CD4-positive, CD25-positive, alpha-beta regulatory T cell (primary cell): ENCODE data around the gene CAMTA1. TPM values are rescaled to one million over a fixed set of nuclear protein-coding genes. Genes with fewer than 3 reads are reported as not detected.
A peak's percentile ranks its signal among the peaks of the same experiment; 100 is the strongest.

ENCODE experiments used
- ATAC-seq, 2 donors: fragments of 150-1000 bp; cut with Tn5 transposase; one replicate each; pipeline ENCODE4 v1.10.0; 2021; ENCODE audit warnings: low read depth in 2 of 2, moderate number of reproducible peaks in 2 of 2, moderate library complexity in 1 of 2
- DNase-seq, 3 donors: peaks; one replicate each; pipeline versions ENCODE4 v3.0.0 to v3.0.0-alpha.2; 2012 to 2022; ENCODE audit warnings: mixed read lengths in 1 of 3
- H3K27ac ChIP-seq: one replicate; pipeline ENCODE4 v1.7.0; 2013; ENCODE audit warnings: mild to moderate bottlenecking, low read length; ENCODE audit not compliant: insufficient read depth, poor library complexity, severe bottlenecking
- H3K27me3 ChIP-seq: one replicate; pipeline ENCODE4 v1.7.0; 2013; ENCODE audit warnings: low read length; ENCODE audit not compliant: control insufficient read depth, insufficient read depth
- H3K36me3 ChIP-seq: one replicate; pipeline ENCODE4 v1.7.0; 2013; ENCODE audit warnings: mild to moderate bottlenecking, low read length, moderate library complexity; ENCODE audit not compliant: control insufficient read depth, insufficient read depth
- H3K4me1 ChIP-seq: 2 replicates; pipeline ENCODE4 v1.7.0; 2013; ENCODE audit warnings: mild to moderate bottlenecking, low read length; ENCODE audit not compliant: insufficient read depth, control insufficient read depth, poor library complexity, severe bottlenecking
- H3K4me3 ChIP-seq: one replicate; pipeline ENCODE4 v1.7.0; 2013; ENCODE audit warnings: low read depth, mild to moderate bottlenecking, low read length, moderate library complexity
- H3K9me3 ChIP-seq, 2 experiments: 1 replicate in 1 of 2; 2 replicates in 1 of 2; pipeline ENCODE4 v1.7.0; 2013; ENCODE audit warnings: low read length in 2 of 2, mild to moderate bottlenecking in 1 of 2, moderate library complexity in 1 of 2; ENCODE audit not compliant: control insufficient read depth in 2 of 2
- H3K27ac Mint-ChIP-seq, 3 donors: one replicate each; pipeline ENCODE4 v1.8.0; 2020 to 2022; ENCODE audit warnings: mild to moderate bottlenecking in 3 of 3, mixed read lengths in 3 of 3, moderate library complexity in 2 of 3
- H3K27me3 Mint-ChIP-seq: one replicate; pipeline ENCODE4 v1.8.0; 2022; ENCODE audit warnings: mild to moderate bottlenecking, mixed read lengths
- H3K36me3 Mint-ChIP-seq: one replicate; pipeline ENCODE4 v1.8.0; 2020; ENCODE audit warnings: mixed read lengths
- H3K4me1 Mint-ChIP-seq, 4 donors: one replicate each; pipeline ENCODE4 v1.8.0; 2020 to 2022; ENCODE audit warnings: mixed read lengths in 4 of 4, mild to moderate bottlenecking in 1 of 4
- H3K4me3 Mint-ChIP-seq, 4 donors: one replicate each; pipeline ENCODE4 v1.8.0; 2020 to 2022; ENCODE audit warnings: mild to moderate bottlenecking in 4 of 4, mixed read lengths in 4 of 4, moderate library complexity in 3 of 4
- H3K9me3 Mint-ChIP-seq, 7 donors: one replicate each; pipeline ENCODE4 v1.8.0; 2020 to 2022; ENCODE audit warnings: mixed read lengths in 7 of 7, mild to moderate bottlenecking in 3 of 7, moderate library complexity in 2 of 7
- polyA plus RNA-seq, 4 donors: library from polyadenylated mRNA; unstranded; fragments of 300-500 nt; fragmentation: Illumina TruSeq; gene quantifications; one replicate each; pipeline ENCODE4 v1.2.3, GENCODE V29; 2021
- total RNA-seq: library from RNA; stranded (reverse); gene quantifications from one replicate; pipeline ENCODE4 v1.2.3, GENCODE V29; 2022

CAMTA1 gene
- total and polyA plus RNA-seq, 5 donors from 2014 or later: 48.8 to 112 (median 80.0) TPM

- DNase-seq (no peak), ATAC-seq (no peak)
- H3K9me3 Mint-ChIP-seq: peaks cover 0 to 2% (median 0%) of the 10 kb centered on the region in 7 donors
- no peaks in the 10 kb centered on the region for H3K36me3 Mint-ChIP-seq
- H3K27me3 Mint-ChIP-seq: no peaks in the 10 kb centered on the region
- Histone ChIP-seq H3K36me3 (no peaks in the 10 kb centered on the region), H3K9me3 (no peaks in the 10 kb centered on the region), H3K27ac (no peak overlapping the region), H3K4me3 (no peak overlapping the region), H3K27me3 (no peaks in the 10 kb centered on the region), H3K4me1 (no peaks in the 10 kb centered on the region)
- no peak overlapping the region for H3K27ac Mint-ChIP-seq
- no peak overlapping the region for H3K4me3 Mint-ChIP-seq
- no peaks in the 10 kb centered on the region for H3K4me1 Mint-ChIP-seq
Observed at GRCh38 chr1:7449750-7450149, 664.5 kb downstream of the CAMTA1 start.

DNA sequence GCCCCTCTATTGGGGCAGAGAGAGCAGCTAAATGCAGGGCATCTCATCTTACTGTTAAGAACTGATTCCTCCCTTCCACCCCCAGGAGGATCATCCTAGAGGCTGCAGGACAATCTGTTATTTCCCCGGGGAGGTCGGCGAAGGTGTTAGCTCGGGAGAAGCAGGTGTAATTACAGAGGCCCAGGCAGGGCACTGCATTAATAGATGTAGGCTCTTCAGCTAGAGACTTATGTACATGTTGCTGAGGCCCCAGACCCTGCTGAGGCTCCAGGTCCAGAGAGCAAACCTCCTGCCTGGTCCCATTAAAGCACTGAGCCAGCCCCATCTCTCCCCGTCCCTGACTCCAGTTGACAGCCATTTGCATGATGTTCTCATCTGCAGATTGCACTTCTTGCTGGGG, 665.6 kb downstream of the CAMTA1 start:
- no peaks in the 10 kb centered on the region for H3K36me3 Mint-ChIP-seq
- no peak overlapping the region for H3K4me3 ChIP-seq
- H3K27ac Mint-ChIP-seq: no peak overlapping the region
- H3K4me3 Mint-ChIP-seq: no peak overlapping the region
- no peaks in the 10 kb centered on the region for H3K27me3 Mint-ChIP-seq
- no peak for DNase-seq
- no peaks in the 10 kb centered on the region for H3K36me3 ChIP-seq
- ATAC-seq: no peak
- H3K4me1 ChIP-seq: no peaks in the 10 kb centered on the region
- H3K4me1 Mint-ChIP-seq: no peaks in the 10 kb centered on the region
- H3K9me3 ChIP-seq: no peaks in the 10 kb centered on the region
- H3K27me3 ChIP-seq: no peaks in the 10 kb centered on the region
- peaks cover 0 to 2% (median 0%) of the 10 kb centered on the region in 7 donors for H3K9me3 Mint-ChIP-seq
- H3K27ac ChIP-seq: no peak overlapping the region

- Histone ChIP-seq H3K4me3 (no peak overlapping the region), H3K36me3 (no peaks in the 10 kb centered on the region), H3K27ac (no peak overlapping the region), H3K4me1 (no peaks in the 10 kb centered on the region), H3K27me3 (no peaks in the 10 kb centered on the region), H3K9me3 (no peaks in the 10 kb centered on the region)
- ATAC-seq: no peak
- DNase-seq: no peak
- H3K27ac Mint-ChIP-seq: no peak overlapping the region
- H3K9me3 Mint-ChIP-seq: peaks cover 0 to 2% (median 0%) of the 10 kb centered on the region in 7 donors
- H3K4me1 Mint-ChIP-seq: no peaks in the 10 kb centered on the region
- H3K36me3 Mint-ChIP-seq: no peaks in the 10 kb centered on the region
- H3K4me3 Mint-ChIP-seq: no peak overlapping the region
- no peaks in the 10 kb centered on the region for H3K27me3 Mint-ChIP-seq
Observed at GRCh38 chr1:7453038-7453437, 667.8 kb downstream of the CAMTA1 start.

DNA sequence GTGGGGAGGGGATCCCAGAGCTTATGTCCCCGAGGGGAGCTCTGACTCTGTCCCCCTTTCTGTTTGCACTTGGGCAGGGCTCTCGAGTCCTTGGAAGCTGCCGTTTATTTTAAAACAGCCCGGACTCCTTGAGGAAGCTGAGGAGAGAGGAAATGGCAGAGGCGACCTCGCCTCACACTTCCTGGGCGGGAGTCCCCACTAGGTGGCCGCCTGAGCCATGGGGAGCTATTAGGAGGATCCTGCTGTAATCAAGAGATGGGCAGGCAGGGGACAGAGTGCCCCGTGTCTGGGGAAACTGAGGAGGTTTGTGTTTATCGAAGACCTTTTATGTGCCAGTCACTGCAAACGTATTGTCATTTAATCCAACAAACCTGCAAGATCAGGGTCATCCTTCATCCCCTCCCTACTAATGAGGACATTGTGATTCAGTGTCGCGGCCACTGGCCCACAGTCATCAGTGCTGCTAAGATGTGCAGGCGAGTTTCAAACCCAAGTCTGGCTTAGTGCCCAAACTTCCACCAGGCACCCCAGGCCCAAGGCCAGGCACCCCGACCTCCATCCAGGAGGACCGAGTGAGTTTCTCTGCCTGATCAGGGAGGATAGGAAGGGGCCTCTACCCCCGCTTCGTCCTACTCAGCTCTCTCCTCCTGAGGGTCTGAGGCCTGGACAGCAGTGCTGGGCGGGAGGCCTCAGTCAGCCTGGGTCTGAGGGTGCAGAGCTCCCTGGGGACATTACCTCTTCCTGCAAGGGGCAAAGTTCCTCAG, 669.0 kb downstream of the CAMTA1 start:
- H3K36me3 Mint-ChIP-seq: no peaks in the 10 kb centered on the region

DNA sequence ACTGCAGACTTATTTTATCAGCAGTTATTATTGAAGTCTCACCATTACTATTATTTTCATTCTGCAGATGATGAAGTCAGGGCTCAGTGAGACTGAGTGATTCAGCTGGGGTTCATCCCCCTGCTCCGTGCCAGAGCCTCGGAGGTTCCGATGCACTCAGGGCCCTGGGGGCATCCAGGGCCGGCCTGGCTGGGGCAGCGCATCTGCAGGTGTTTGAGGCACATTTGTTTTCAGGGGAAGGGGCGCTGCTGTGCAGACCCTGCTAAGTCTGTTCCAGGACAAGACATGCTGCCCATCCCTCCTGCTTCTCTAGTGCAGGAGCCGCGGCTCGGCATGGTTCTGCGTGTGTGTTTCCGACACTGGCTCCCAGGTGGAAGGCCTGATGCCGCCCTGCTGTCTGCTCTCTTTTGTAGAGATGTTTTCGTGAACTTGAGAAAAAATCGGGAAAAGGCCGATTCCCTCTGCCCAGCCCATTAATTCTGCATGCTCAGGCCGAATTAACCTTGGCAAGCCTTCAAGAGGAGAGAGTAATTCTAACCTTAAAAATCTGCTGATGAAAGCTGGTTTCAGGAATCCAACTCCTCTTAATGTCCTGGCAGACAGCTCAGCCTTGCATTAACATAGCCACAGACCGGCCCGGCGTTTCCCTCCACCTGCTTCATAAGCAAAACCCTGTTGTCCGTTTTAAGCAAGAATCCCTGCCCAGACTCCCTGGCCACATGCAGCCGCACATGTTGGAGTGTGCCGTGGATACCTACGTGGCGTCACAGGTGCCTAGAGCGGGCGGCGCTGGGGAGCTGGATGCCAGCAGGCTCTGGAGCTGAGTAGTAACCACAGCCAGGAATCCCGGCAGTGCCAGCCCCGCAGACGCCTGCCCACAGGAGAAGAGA, 669.9 kb downstream of the CAMTA1 start:
- H3K27ac Mint-ChIP-seq: no peak overlapping the region
- Histone ChIP-seq H3K9me3 (no peaks in the 10 kb centered on the region), H3K36me3 (no peaks in the 10 kb centered on the region), H3K4me3 (no peak overlapping the region), H3K4me1 (no peaks in the 10 kb centered on the region), H3K27me3 (no peaks in the 10 kb centered on the region), H3K27ac (no peak overlapping the region)
- H3K36me3 Mint-ChIP-seq: no peaks in the 10 kb centered on the region
- H3K27me3 Mint-ChIP-seq: no peaks in the 10 kb centered on the region
- DNase-seq (no peak), ATAC-seq (no peak)
- H3K4me1 Mint-ChIP-seq: no peaks in the 10 kb centered on the region
- peaks cover 0 to 2% (median 0%) of the 10 kb centered on the region in 7 donors for H3K9me3 Mint-ChIP-seq
- no peak overlapping the region for H3K4me3 Mint-ChIP-seq

More for the DNA sequence above, 669.0 kb downstream of the CAMTA1 start:
- H3K4me3 Mint-ChIP-seq: peak overlapping the region in 1 of 4 donors; percentile 47
- H3K9me3 ChIP-seq: no peaks in the 10 kb centered on the region
- H3K4me1 ChIP-seq: no peaks in the 10 kb centered on the region
- H3K27me3 Mint-ChIP-seq: no peaks in the 10 kb centered on the region
- no peaks in the 10 kb centered on the region for H3K36me3 ChIP-seq
- H3K9me3 Mint-ChIP-seq: peaks cover 0 to 2% (median 0%) of the 10 kb centered on the region in 7 donors
- no peak overlapping the region for H3K27ac Mint-ChIP-seq
- H3K4me1 Mint-ChIP-seq: no peaks in the 10 kb centered on the region
- H3K27me3 ChIP-seq: no peaks in the 10 kb centered on the region
- no peak for DNase-seq
- no peak overlapping the region for H3K4me3 ChIP-seq
- H3K27ac ChIP-seq: no peak overlapping the region
- ATAC-seq: no peak

DNA sequence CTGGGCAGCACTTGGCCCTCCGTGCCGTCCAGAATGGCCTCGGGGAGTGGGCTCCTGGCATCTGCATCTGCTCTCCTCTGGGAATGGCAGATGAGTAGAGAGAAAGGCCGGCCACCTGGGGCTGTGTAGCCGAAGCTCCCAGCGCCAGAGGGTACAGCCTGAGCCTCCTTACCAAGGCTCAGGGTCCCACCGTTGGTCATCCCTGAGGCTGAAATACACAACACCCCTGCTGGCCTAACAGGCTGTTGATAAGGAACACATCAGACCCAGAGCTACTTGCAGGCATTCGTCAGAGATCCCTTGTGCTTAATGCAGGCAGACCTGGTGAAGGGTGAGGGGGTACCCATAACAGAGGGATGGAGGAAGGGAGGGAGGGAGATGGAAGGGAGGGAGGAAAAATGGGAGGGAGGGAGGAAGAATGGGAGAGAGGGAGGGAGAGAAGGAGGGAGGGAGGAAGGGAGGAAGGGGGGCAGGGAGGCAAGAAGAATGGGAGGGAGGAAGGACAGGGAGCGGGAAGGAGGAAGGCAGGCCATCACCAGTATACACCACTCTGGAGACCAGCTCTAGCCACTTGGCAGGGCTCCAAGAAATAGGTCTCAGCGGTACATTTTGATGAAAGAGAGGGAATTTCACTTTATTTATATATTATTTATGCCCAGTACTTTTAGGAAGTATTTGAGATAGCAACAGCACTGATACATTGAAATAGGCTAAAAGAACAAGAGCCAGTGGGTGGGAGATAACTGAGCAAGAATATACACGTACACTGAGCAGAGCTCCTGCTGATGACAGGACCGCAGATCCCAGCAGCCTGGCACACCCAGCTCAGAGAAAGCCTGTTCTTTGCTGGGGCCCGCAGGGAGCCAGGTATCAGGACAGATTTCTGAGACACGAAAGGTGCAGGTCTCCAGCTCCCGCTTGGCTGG, 670.8 kb downstream of the CAMTA1 start:
- Mint-ChIP-seq H3K36me3 (no peaks in the 10 kb centered on the region), H3K9me3 (peaks cover 0 to 2% (median 0%) of the 10 kb centered on the region in 7 donors), H3K4me3 (no peak overlapping the region), H3K27me3 (no peaks in the 10 kb centered on the region), H3K4me1 (no peaks in the 10 kb centered on the region), H3K27ac (no peak overlapping the region)
- no peaks in the 10 kb centered on the region for H3K4me1 ChIP-seq
- ATAC-seq: no peak
- H3K27ac ChIP-seq: no peak overlapping the region
- DNase-seq: no peak
- no peaks in the 10 kb centered on the region for H3K9me3 ChIP-seq
- no peaks in the 10 kb centered on the region for H3K36me3 ChIP-seq
- H3K27me3 ChIP-seq: no peaks in the 10 kb centered on the region
- no peak overlapping the region for H3K4me3 ChIP-seq

DNA sequence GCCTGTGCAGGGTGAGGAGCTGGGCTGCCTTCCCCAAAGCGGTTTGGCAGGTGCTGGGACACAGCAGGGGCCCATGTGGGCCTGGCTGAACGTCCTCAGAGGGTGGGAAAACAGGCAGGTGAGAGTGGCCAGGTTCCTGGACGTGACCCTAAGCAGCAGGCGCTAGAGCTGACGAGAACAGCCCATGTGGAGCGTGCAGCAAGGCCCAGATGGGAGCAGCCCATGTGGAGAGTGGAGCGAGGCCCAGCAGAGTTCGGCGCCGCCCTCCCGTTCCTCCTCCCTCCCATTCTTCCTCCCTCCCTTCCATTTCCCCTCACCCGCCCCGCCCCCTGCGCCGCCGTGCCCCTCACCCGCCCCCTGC, 671.4 kb downstream of the CAMTA1 start:
- Mint-ChIP-seq H3K9me3 (peaks cover 0 to 2% (median 0%) of the 10 kb centered on the region in 7 donors), H3K27ac (no peak overlapping the region), H3K4me1 (no peaks in the 10 kb centered on the region), H3K4me3 (no peak overlapping the region), H3K27me3 (no peaks in the 10 kb centered on the region), H3K36me3 (no peaks in the 10 kb centered on the region)
- Histone ChIP-seq H3K9me3 (no peaks in the 10 kb centered on the region), H3K27me3 (no peaks in the 10 kb centered on the region), H3K36me3 (no peaks in the 10 kb centered on the region), H3K4me3 (no peak overlapping the region), H3K27ac (no peak overlapping the region), H3K4me1 (no peaks in the 10 kb centered on the region)
- DNase-seq (no peak), ATAC-seq (no peak)
